Globus pallidus (tissue), 1 donor: ENCODE data around the gene BUB1.
"Not testable (repeated sequence)": the region's sequence is repeated elsewhere in the genome, so short reads cannot be mapped to it uniquely, and the experiment has no call there.

ENCODE experiments used
- DNase-seq: peaks from one replicate; pipeline ENCODE4 v3.0.0-alpha.2; 2015; ENCODE audit warnings: low spot score

The BUB1 gene

DNA sequence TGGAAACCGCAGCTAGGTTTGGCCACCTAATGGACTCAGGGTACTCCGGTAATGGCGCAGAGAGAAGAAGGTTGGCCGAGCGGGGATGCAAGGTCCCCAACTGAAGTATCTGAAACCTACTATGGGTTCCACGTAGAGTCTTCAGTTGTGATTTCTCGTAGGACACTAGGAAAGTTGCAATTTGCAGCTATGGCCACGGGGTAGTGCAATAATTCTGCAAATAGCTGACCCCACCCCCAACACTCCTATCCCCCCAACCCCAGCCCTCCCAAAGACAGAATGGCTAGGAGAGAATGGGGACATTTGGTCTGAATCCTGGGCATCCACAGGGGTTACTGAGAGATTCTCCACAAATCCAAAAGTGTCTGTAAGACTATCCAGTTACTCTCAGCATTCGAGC lies 75.7 kb downstream of the BUB1 start:
- not testable (repeated sequence) for DNase-seq

DNA sequence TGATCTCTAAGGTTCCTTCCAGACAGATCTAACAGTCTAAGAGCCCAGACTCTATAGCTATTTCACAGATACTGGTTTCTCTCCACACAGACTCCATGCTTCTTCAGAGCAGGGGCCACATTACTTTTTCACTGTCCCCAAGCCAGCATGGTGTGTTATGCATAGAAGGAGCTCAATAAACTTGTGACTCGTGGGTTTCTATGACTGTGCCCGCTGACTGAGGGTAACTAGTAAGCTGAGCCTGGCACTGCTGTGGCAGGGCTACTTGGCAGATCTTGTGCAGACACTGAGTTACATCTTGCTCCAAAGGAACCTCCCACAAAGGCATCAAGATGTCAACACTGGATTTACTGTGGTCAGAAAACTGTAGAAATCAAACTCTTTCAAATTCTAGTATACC lies 85.9 kb downstream of the BUB1 start:
- not testable (repeated sequence) for DNase-seq

DNA sequence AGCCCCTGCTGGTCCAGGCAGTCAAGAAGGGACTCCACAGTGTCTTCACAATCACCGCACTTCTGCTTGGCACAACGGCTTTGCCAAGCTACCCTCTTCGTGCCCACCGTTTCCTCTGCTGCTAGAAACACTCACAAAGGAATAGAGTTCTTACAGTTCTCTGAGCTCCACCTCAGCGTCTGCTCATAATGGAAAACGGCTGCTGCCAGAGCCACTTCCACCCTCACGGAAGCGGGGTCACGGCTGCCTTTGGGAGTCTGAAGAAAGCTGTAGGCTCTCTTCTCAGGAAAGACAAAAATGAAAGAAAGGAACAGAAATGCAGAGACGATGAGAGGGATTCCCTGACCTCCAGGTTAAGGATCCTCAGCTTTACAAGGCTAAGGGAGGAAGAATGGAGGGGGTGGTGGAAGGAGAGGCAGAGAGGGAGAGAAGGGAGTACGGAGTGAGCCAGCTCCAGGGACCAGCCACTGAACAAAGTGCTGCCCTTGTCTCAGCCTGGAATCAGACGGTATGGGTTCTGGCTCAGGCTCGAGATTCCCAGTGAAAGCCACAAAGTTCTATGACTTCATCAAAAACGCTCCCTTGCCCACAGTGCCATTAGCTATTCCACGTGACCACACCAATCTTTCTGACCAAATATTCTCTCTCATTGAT lies 88.1 kb downstream of the BUB1 start:
- not testable (repeated sequence) for DNase-seq

DNA sequence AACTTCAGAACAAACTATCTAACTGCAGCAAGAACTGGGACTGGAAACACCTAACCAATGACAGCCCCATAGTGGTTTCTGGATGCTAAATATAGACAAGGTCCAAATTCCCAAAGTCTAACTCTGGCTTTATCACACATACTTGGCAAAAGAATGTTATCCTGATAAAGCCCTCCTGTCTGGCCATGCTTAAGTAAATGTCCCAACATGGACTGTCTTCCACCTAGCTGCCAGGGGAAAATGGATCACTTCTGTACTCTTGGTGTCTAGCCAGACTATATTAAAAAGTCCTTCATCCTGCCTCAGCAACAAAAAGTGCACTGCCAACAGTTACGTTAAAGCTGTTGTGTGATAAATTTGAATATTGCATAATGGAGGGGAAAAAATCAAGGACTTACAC lies 89.3 kb downstream of the BUB1 start:
- not testable (repeated sequence) for DNase-seq
